T-helper 2 cell treated with Interferon-gamma antibody and Interleukin-4, amounts not matched to agents 5 μg/mL and 100 μg/mL, for 36 hours (primary cell): ENCODE data around the gene LMTK3.

Source experiments
- DNase-seq: peaks from one replicate; pipeline ENCODE4 v3.0.0; 2021; ENCODE audit warnings: low spot score
- H3K27ac Mint-ChIP-seq: one replicate; pipeline ENCODE4 v1.8.0; 2021; ENCODE audit warnings: mild to moderate bottlenecking, mixed read lengths
- H3K27me3 Mint-ChIP-seq: one replicate; pipeline ENCODE4 v1.8.0; 2021; ENCODE audit warnings: low read depth, mixed read lengths
- H3K36me3 Mint-ChIP-seq: one replicate; pipeline ENCODE4 v1.8.0; 2021; ENCODE audit warnings: low read depth, mixed read lengths
- H3K4me1 Mint-ChIP-seq: one replicate; pipeline ENCODE4 v1.8.0; 2021; ENCODE audit warnings: low read depth, mixed read lengths
- H3K4me3 Mint-ChIP-seq: one replicate; pipeline ENCODE4 v1.8.0; 2022; ENCODE audit warnings: mild to moderate bottlenecking, moderate library complexity, mixed read lengths
- H3K9me3 Mint-ChIP-seq: one replicate; pipeline ENCODE4 v1.8.0; 2021; ENCODE audit warnings: mixed read lengths

The LMTK3 gene

GRCh38 chr19:48469934-48470680, 41.5 kb downstream of the LMTK3 start:
- H3K27me3 Mint-ChIP-seq = no peaks in the 10 kb centered on the region
- peak overlapping the region; percentile 79 for H3K4me3 Mint-ChIP-seq
- H3K4me1 Mint-ChIP-seq = peaks cover 9% of the 10 kb centered on the region
- DNase-seq = no peak
- H3K9me3 Mint-ChIP-seq = no peaks in the 10 kb centered on the region
- H3K27ac Mint-ChIP-seq = peak overlapping the region; percentile 60
- H3K36me3 Mint-ChIP-seq = peaks cover 18% of the 10 kb centered on the region

- Mint-ChIP-seq H3K36me3 (peaks cover 15% of the 10 kb centered on the region), H3K4me1 (peaks cover 10% of the 10 kb centered on the region), H3K4me3 (peak within 1 kb of the TSS; percentile 79), H3K9me3 (no peaks in the 10 kb centered on the region), H3K27me3 (no peaks in the 10 kb centered on the region), H3K27ac (peak within 1 kb of the TSS; percentile 76)
- DNase-seq = peak; percentile 74
These were observed 42.2 kb downstream of the LMTK3 start, which contains the start of gene CYTH2 for GRCh38 chr19:48469289-48469881. Gene CYTH2 (plus strand): TSS chr19:48469369. CDS start chr19:48469508, 139 bp downstream.

GRCh38 chr19:48468772-48469288, 42.8 kb downstream of the LMTK3 start:
- Mint-ChIP-seq H3K9me3 (no peaks in the 10 kb centered on the region), H3K27ac (peak overlapping the region; percentile 76), H3K4me3 (peak overlapping the region; percentile 79), H3K27me3 (no peaks in the 10 kb centered on the region), H3K36me3 (peaks cover 13% of the 10 kb centered on the region), H3K4me1 (peaks cover 10% of the 10 kb centered on the region)
- peak; percentile 100 for DNase-seq

GRCh38 chr19:48466561-48467325, 44.9 kb downstream of the LMTK3 start:
- no peaks in the 10 kb centered on the region for H3K27me3 Mint-ChIP-seq
- H3K4me1 Mint-ChIP-seq = peaks cover 9% of the 10 kb centered on the region
- DNase-seq = no peak
- H3K4me3 Mint-ChIP-seq = no peak overlapping the region
- no peak overlapping the region for H3K27ac Mint-ChIP-seq
- peaks cover 5% of the 10 kb centered on the region for H3K36me3 Mint-ChIP-seq
- H3K9me3 Mint-ChIP-seq = no peaks in the 10 kb centered on the region

GRCh38 chr19:48465215-48465614, 46.4 kb downstream of the LMTK3 start:
- H3K27ac Mint-ChIP-seq = no peak overlapping the region
- H3K4me3 Mint-ChIP-seq = no peak overlapping the region

GRCh38 chr19:48461982-48462655, 49.5 kb downstream of the LMTK3 start:
- peaks cover 4% of the 10 kb centered on the region for H3K36me3 Mint-ChIP-seq
- no peak for DNase-seq

More at GRCh38 chr19:48465215-48465614, 46.4 kb downstream of the LMTK3 start:
- peaks cover 9% of the 10 kb centered on the region for H3K4me1 Mint-ChIP-seq
- no peaks in the 10 kb centered on the region for H3K9me3 Mint-ChIP-seq
- H3K36me3 Mint-ChIP-seq = no peaks in the 10 kb centered on the region
- DNase-seq = no peak
- H3K27me3 Mint-ChIP-seq = no peaks in the 10 kb centered on the region

GRCh38 chr19:48461651-48461981, 50.0 kb downstream of the LMTK3 start:
- Mint-ChIP-seq H3K9me3 (no peaks in the 10 kb centered on the region), H3K27ac (no peak overlapping the region), H3K27me3 (no peaks in the 10 kb centered on the region), H3K36me3 (peaks cover 7% of the 10 kb centered on the region), H3K4me1 (peaks cover 2% of the 10 kb centered on the region), H3K4me3 (no peak overlapping the region)
- no peak for DNase-seq

More at GRCh38 chr19:48461982-48462655, 49.5 kb downstream of the LMTK3 start:
- Mint-ChIP-seq H3K4me1 (peaks cover 2% of the 10 kb centered on the region), H3K4me3 (no peak overlapping the region), H3K27me3 (no peaks in the 10 kb centered on the region), H3K9me3 (no peaks in the 10 kb centered on the region), H3K27ac (no peak overlapping the region)

GRCh38 chr19:48458016-48458415, 53.6 kb downstream of the LMTK3 start:
- H3K9me3 Mint-ChIP-seq = no peaks in the 10 kb centered on the region
- DNase-seq = no peak
- H3K36me3 Mint-ChIP-seq = peaks cover 20% of the 10 kb centered on the region
- H3K4me3 Mint-ChIP-seq = no peak overlapping the region
- H3K27me3 Mint-ChIP-seq = no peaks in the 10 kb centered on the region
- H3K27ac Mint-ChIP-seq = peak overlapping the region; percentile 20
- H3K4me1 Mint-ChIP-seq = no peaks in the 10 kb centered on the region

- H3K4me3 Mint-ChIP-seq = no peak overlapping the region
- H3K9me3 Mint-ChIP-seq = no peaks in the 10 kb centered on the region
- peaks cover 27% of the 10 kb centered on the region for H3K36me3 Mint-ChIP-seq
- DNase-seq = no peak
- H3K27ac Mint-ChIP-seq = no peak overlapping the region
- H3K4me1 Mint-ChIP-seq = no peaks in the 10 kb centered on the region
- no peaks in the 10 kb centered on the region for H3K27me3 Mint-ChIP-seq
These were observed 54.8 kb downstream of the LMTK3 start for GRCh38 chr19:48456864-48457263.

- no peak for DNase-seq
- Mint-ChIP-seq H3K4me1 (no peaks in the 10 kb centered on the region), H3K4me3 (no peak overlapping the region), H3K9me3 (no peaks in the 10 kb centered on the region), H3K27me3 (no peaks in the 10 kb centered on the region), H3K36me3 (peaks cover 31% of the 10 kb centered on the region), H3K27ac (no peak overlapping the region)
These were observed 55.6 kb downstream of the LMTK3 start for GRCh38 chr19:48455908-48456562.

GRCh38 chr19:48455171-48455907, 56.3 kb downstream of the LMTK3 start, which contains the start of gene KCNJ14:
Gene KCNJ14 (plus strand): TSS chr19:48455574. CDS start chr19:48461725, 6,151 bp downstream.
- peak within 1 kb of the TSS; percentile 27 for H3K27ac Mint-ChIP-seq
- H3K36me3 Mint-ChIP-seq = peaks cover 31% of the 10 kb centered on the region
- no peaks in the 10 kb centered on the region for H3K4me1 Mint-ChIP-seq
- no peaks in the 10 kb centered on the region for H3K27me3 Mint-ChIP-seq
- no peak within 1 kb of the TSS for H3K4me3 Mint-ChIP-seq
- no peaks in the 10 kb centered on the region for H3K9me3 Mint-ChIP-seq
- DNase-seq = no peak

GRCh38 chr19:48454150-48454730, 57.4 kb downstream of the LMTK3 start:
- H3K4me3 Mint-ChIP-seq = no peak overlapping the region
- no peaks in the 10 kb centered on the region for H3K27me3 Mint-ChIP-seq
- H3K4me1 Mint-ChIP-seq = no peaks in the 10 kb centered on the region
- no peak overlapping the region for H3K27ac Mint-ChIP-seq
- peaks cover 35% of the 10 kb centered on the region for H3K36me3 Mint-ChIP-seq
- DNase-seq = no peak
- H3K9me3 Mint-ChIP-seq = no peaks in the 10 kb centered on the region
